CD14-positive monocyte (primary cell): ENCODE data around the gene FRY. TPM values are rescaled to one million over a fixed set of nuclear protein-coding genes. Genes with fewer than 3 reads are reported as not detected.

ENCODE experiments used
- DNase-seq, 3 donors: peaks; one replicate each; pipeline ENCODE4 v3.0.0-alpha.2; 2011 to 2022
- H2AFZ ChIP-seq: 2 replicates; pipeline ENCODE4 v1.6.0; 2012; ENCODE audit warnings: mild to moderate bottlenecking, low read depth, low read length, inconsistent platforms; ENCODE audit not compliant: insufficient read depth, poor library complexity, severe bottlenecking
- H3K27ac ChIP-seq, 2 donors: 1 replicate in 1 of 2; 2 replicates in 1 of 2; pipeline ENCODE4 v1.5.1; 2012 to 2013; ENCODE audit warnings: low read length in 2 of 2, control low read depth in 1 of 2, inconsistent platforms in 1 of 2, low read depth in 1 of 2, mild to moderate bottlenecking in 1 of 2
- H3K27me3 ChIP-seq, 2 donors: one replicate each; pipeline versions ENCODE4 v1.6.0 to v1.6.1; 2011 to 2013; ENCODE audit warnings: low read length in 2 of 2; ENCODE audit not compliant: control insufficient read depth in 2 of 2, insufficient read depth in 2 of 2
- H3K36me3 ChIP-seq, 2 donors: replicated peaks in 1 of 2; 1 replicate in 1 of 2; 2 replicates in 1 of 2; pipeline versions ENCODE4 v1.5.1 to v1.6.1; 2012 to 2013; ENCODE audit warnings: low read length in 2 of 2, control low read depth in 1 of 2, inconsistent platforms in 1 of 2, mild to moderate bottlenecking in 1 of 2; ENCODE audit not compliant: insufficient read depth in 2 of 2, control insufficient read depth in 1 of 2
- H3K4me1 ChIP-seq, 2 donors: 1 replicate in 1 of 2; 2 replicates in 1 of 2; pipeline versions ENCODE4 v1.5.1 to v1.6.1; 2012 to 2013; ENCODE audit warnings: low read length in 2 of 2, control low read depth in 1 of 2, inconsistent platforms in 1 of 2, mild to moderate bottlenecking in 1 of 2, moderate library complexity in 1 of 2; ENCODE audit not compliant: insufficient read depth in 2 of 2, control insufficient read depth in 1 of 2
- H3K4me2 ChIP-seq: replicated peaks from 2 replicates; pipeline ENCODE3; 2012; ENCODE audit warnings: low read length, moderate library complexity, mild to moderate bottlenecking; ENCODE audit not compliant: poor library complexity, severe bottlenecking; ENCODE audit errors: extremely low read depth
- H3K4me3 ChIP-seq, 3 experiments: fragments of 200-600 bp in 1 of 3; sonication (generic) in 1 of 3; replicated peaks in 1 of 3; 1 replicate in 2 of 3; 2 replicates in 1 of 3; pipeline ENCODE4 v1.5.1; 2011 to 2013; ENCODE audit warnings: low read length in 3 of 3, mild to moderate bottlenecking in 3 of 3, control low read depth in 2 of 3, low read depth in 2 of 3, inconsistent platforms in 1 of 3, moderate library complexity in 1 of 3
- H3K79me2 ChIP-seq: 2 replicates; pipeline ENCODE4 v1.6.0; 2012; ENCODE audit warnings: mild to moderate bottlenecking, control low read depth, inconsistent platforms, low read length, moderate library complexity; ENCODE audit not compliant: insufficient read depth
- H3K9ac ChIP-seq: 2 replicates; pipeline ENCODE4 v1.6.0; 2017; ENCODE audit warnings: low read length, mild to moderate bottlenecking; ENCODE audit not compliant: insufficient read depth, poor library complexity, severe bottlenecking
- H3K9me3 ChIP-seq, 2 donors: replicated peaks in 1 of 2; 1 replicate in 1 of 2; 2 replicates in 1 of 2; pipeline versions ENCODE4 v1.5.1 to v1.6.1; 2012 to 2013; ENCODE audit warnings: low read length in 2 of 2, control low read depth in 1 of 2; ENCODE audit not compliant: control insufficient read depth in 1 of 2, insufficient read depth in 1 of 2
- H4K20me1 ChIP-seq: 2 replicates; pipeline ENCODE4 v1.6.0; 2012; ENCODE audit warnings: mild to moderate bottlenecking, low read length, control low read depth, moderate library complexity; ENCODE audit not compliant: insufficient read depth
- H3K27ac Mint-ChIP-seq, 7 donors: one replicate each; pipeline ENCODE4 v1.8.0; 2020; ENCODE audit warnings: mild to moderate bottlenecking in 7 of 7, mixed read lengths in 7 of 7, moderate library complexity in 6 of 7, inconsistent platforms in 2 of 7
- H3K27me3 Mint-ChIP-seq, 3 donors: one replicate each; pipeline ENCODE4 v1.8.0; 2021 to 2022; ENCODE audit warnings: low read depth in 3 of 3, mild to moderate bottlenecking in 3 of 3, mixed read lengths in 3 of 3, moderate library complexity in 3 of 3, inconsistent platforms in 1 of 3
- H3K36me3 Mint-ChIP-seq, 2 donors: one replicate each; pipeline ENCODE4 v1.8.0; 2020; ENCODE audit warnings: mixed read lengths in 2 of 2, inconsistent platforms in 1 of 2, mild to moderate bottlenecking in 1 of 2
- H3K4me1 Mint-ChIP-seq: one replicate; pipeline ENCODE4 v1.8.0; 2020; ENCODE audit warnings: mild to moderate bottlenecking, mixed read lengths
- H3K4me3 Mint-ChIP-seq, 2 donors: one replicate each; pipeline ENCODE4 v1.8.0; 2020; ENCODE audit warnings: mild to moderate bottlenecking in 2 of 2, mixed read lengths in 2 of 2, moderate library complexity in 1 of 2
- H3K9me3 Mint-ChIP-seq, 7 donors: one replicate each; pipeline ENCODE4 v1.8.0; 2020 to 2022; ENCODE audit warnings: mixed read lengths in 7 of 7, mild to moderate bottlenecking in 6 of 7, moderate library complexity in 6 of 7, inconsistent platforms in 2 of 7
- CTCF ChIP-seq: fragments of 200-600 bp; IDR thresholded peaks from one replicate; pipeline ENCODE4 v1.8.0; 2022; ENCODE audit warnings: antibody characterized with exemption, mild to moderate bottlenecking
- WGBS: methylation state at CpG from one replicate; pipeline ENCODE4 v1.1.5; 2013; ENCODE audit warnings: missing lambda C conversion rate; ENCODE audit not compliant: insufficient coverage; 5-methylcytosine and 5-hydroxymethylcytosine counted together
- intact Hi-C, 2 donors: fragments of 100-400 bp; cut with micrococcal nuclease; formaldehyde crosslinking; loops; one replicate each; pipeline versions ENCODE4 v1.15.0 to v1.15.1; 2023
- polyA plus RNA-seq, 3 donors: library from polyadenylated mRNA; depleted of rRNA in 1 of 3; unstranded in 2 of 3; stranded (reverse) in 1 of 3; fragments of 300-500 nt in 2 of 3; fragments of >200 nt in 1 of 3; fragmentation: Illumina TruSeq in 2 of 3; gene quantifications; 1 replicate in 2 of 3; 2 replicates in 1 of 3; pipeline ENCODE4 v1.2.3, GENCODE V29; 2012 to 2021

The FRY gene
- polyA plus RNA-seq, 3 donors, result 3.9 to 31.8 (median 5.0) TPM

- no peak overlapping the region for H3K9ac ChIP-seq
Observed at GRCh38 chr13:32037471-32037870, 5.9 kb downstream of the FRY start.

GRCh38 chr13:32038343-32038742, 6.8 kb downstream of the FRY start:
- Histone ChIP-seq H3K9me3 (no peaks in the 10 kb centered on the region), H3K27me3 (no peaks in the 10 kb centered on the region), H3K4me3 (no peak overlapping the region), H4K20me1 (no peaks in the 10 kb centered on the region), H3K36me3 (peaks cover 15 to 41% of the 10 kb centered on the region in 2 donors), H3K4me1 (peaks cover 54 to 63% of the 10 kb centered on the region in 2 donors), H2AFZ (no peak overlapping the region), H3K9ac (no peak overlapping the region), H3K4me2 (no peak overlapping the region), H3K79me2 (peaks cover 97% of the 10 kb centered on the region), H3K27ac (no peak overlapping the region)
- Mint-ChIP-seq H3K9me3 (peaks cover 0 to 1% (median 0%) of the 10 kb centered on the region in 7 donors), H3K27ac (no peak overlapping the region), H3K4me3 (no peak overlapping the region), H3K4me1 (peaks cover 73% of the 10 kb centered on the region), H3K36me3 (peaks cover 27 to 51% of the 10 kb centered on the region in 2 donors), H3K27me3 (no peaks in the 10 kb centered on the region)
- intact Hi-C loops, result loop anchor here (10.0 kb wide), 1 partner anchor 76 kb away; no protein-coding TSS in a partner anchor
- no peak for TF ChIP-seq CTCF
- 57% methylated on average over 3 of the region's 5 CpGs for WGBS
- no peak for DNase-seq

More at GRCh38 chr13:32037471-32037870, 5.9 kb downstream of the FRY start:
- no CpG with 5 or more reads among the region's 2 CpGs for WGBS
- Histone ChIP-seq H3K4me3 (no peak overlapping the region), H3K36me3 (peaks cover 15 to 33% of the 10 kb centered on the region in 2 donors), H4K20me1 (no peaks in the 10 kb centered on the region), H3K4me2 (no peak overlapping the region), H3K9me3 (no peaks in the 10 kb centered on the region), H2AFZ (no peak overlapping the region), H3K4me1 (peaks cover 55 to 67% of the 10 kb centered on the region in 2 donors), H3K79me2 (peaks cover 97% of the 10 kb centered on the region), H3K27ac (peak overlapping the region in 1 of 2 donors; percentile 91), H3K27me3 (no peaks in the 10 kb centered on the region)
- Mint-ChIP-seq H3K27ac (peak overlapping the region in 5 of 7 donors; percentile 3 to 94 (median 55)), H3K27me3 (no peaks in the 10 kb centered on the region), H3K4me1 (peaks cover 76% of the 10 kb centered on the region), H3K4me3 (no peak overlapping the region), H3K9me3 (no peaks in the 10 kb centered on the region), H3K36me3 (peaks cover 23 to 45% of the 10 kb centered on the region in 2 donors)
- no peak for DNase-seq
- TF ChIP-seq CTCF, result no peak
- intact Hi-C loops, result loop anchor here (10.0 kb wide), 1 partner anchor 77 kb away; no protein-coding TSS in a partner anchor
